BLaER1 treated with 17β-estradiol and CSF1 and Interleukin-3, amounts not matched to agents 10 nM and 100 nM (cell line): Measurements from ENCODE around the gene COPB1.

Experiments
- H3K27ac ChIP-seq, 11 experiments: shearing (Covaris generic); formaldehyde crosslinking; 2 replicates each; pipeline ENCODE4 v1.8.1; 2022
- H3K27me3 ChIP-seq, 11 experiments: shearing (Covaris generic); formaldehyde crosslinking; 2 replicates each; pipeline ENCODE4 v1.8.1; 2022
- H3K36me3 ChIP-seq, 11 experiments: shearing (Covaris generic); formaldehyde crosslinking; 2 replicates each; pipeline ENCODE4 v1.8.1; 2022
- H3K4me1 ChIP-seq, 10 experiments: shearing (Covaris generic); formaldehyde crosslinking; 2 replicates each; pipeline ENCODE4 v1.8.1; 2022
- H3K4me2 ChIP-seq, 11 experiments: shearing (Covaris generic); formaldehyde crosslinking; 2 replicates each; pipeline ENCODE4 v1.8.1; 2022
- H3K4me3 ChIP-seq, 10 experiments: shearing (Covaris generic); formaldehyde crosslinking; 2 replicates each; pipeline ENCODE4 v1.8.1; 2022
- H3K9ac ChIP-seq, 11 experiments: shearing (Covaris generic); formaldehyde crosslinking; 2 replicates each; pipeline ENCODE4 v1.8.1; 2022
- H3K9me3 ChIP-seq, 11 experiments: shearing (Covaris generic); formaldehyde crosslinking; replicated peaks in 1 of 11; 2 replicates each; pipeline ENCODE4 v1.8.1; 2022
- H4K20me1 ChIP-seq, 11 experiments: shearing (Covaris generic); formaldehyde crosslinking; 2 replicates each; pipeline ENCODE4 v1.8.1; 2022
- Cebpa-rat ChIP-seq, 11 experiments: shearing (Covaris generic); IDR thresholded peaks; 2 replicates each; pipeline ENCODE4 v1.8.1; 2022

COPB1 gene

DNA sequence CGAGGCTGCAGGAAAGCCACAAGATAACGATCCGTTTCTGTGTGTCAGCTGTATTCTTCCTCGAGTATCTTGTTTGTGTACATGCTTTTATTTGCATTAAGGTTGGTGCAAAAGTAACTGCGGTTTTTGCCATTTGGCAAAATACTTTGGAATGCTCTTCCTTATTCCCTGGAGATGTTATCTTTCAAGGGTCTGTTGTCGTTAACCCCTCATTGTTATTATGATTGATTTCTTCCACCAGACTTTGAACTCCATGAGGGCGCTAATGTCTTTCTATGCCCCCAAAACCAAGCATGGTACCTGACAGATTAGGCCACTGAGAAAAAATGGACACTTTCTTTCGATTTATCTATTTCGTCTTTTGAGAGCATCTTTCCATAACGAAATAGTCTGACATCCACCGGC, 21.1 kb upstream of the COPB1 start:
- Histone ChIP-seq H3K9ac (peak overlapping the region; percentile 95 to 99 (median 97)), H3K27ac (peak overlapping the region; percentile 44 to 100 (median 98); a peak in 21 of 22 replicates), H3K4me2 (peak overlapping the region; percentile 65 to 85 (median 77)), H4K20me1 (peaks cover 0 to 26% (median 7%) of the 10 kb centered on the region in 11 experiments; a peak in 14 of 22 replicates), H3K4me1 (peaks cover 19 to 32% (median 24%) of the 10 kb centered on the region in 10 experiments), H3K9me3 (no peaks in the 10 kb centered on the region), H3K27me3 (no peaks in the 10 kb centered on the region), H3K4me3 (peak overlapping the region; percentile 72 to 91 (median 82)), H3K36me3 (peaks cover 25 to 33% (median 30%) of the 10 kb centered on the region in 11 experiments)
- no peak for TF ChIP-seq Cebpa-rat (IDR thresholded peaks at IDR 0.05)

GRCh38 chr11:14519917-14520746, 20.5 kb upstream of the COPB1 start, which contains the start of gene PSMA1:
PSMA1 (minus strand) TSS chr11:14520386; CDS start chr11:14520299, 87 bp downstream.
- TF ChIP-seq Cebpa-rat (IDR thresholded peaks at IDR 0.05) = peak in 10 of 11 experiments; percentile 41 to 94 (median 78); a peak in 16 of 22 replicates
- Histone ChIP-seq H3K9ac (peak within 1 kb of the TSS; percentile 95 to 99 (median 97)), H3K27ac (peak within 1 kb of the TSS; percentile 96 to 100 (median 98))

GRCh38 chr11:14519597-14519916, 19.9 kb upstream of the COPB1 start:
- peaks cover 0 to 38% (median 18%) of the 10 kb centered on the region in 11 experiments; a peak in 15 of 22 replicates for H4K20me1 ChIP-seq
- peak overlapping the region; percentile 77 to 99 (median 89) for H3K4me2 ChIP-seq
- H3K27me3 ChIP-seq = no peaks in the 10 kb centered on the region
- peak overlapping the region; percentile 95 to 99 (median 97) for H3K9ac ChIP-seq
- H3K4me3 ChIP-seq = peak overlapping the region; percentile 72 to 91 (median 82)
- peaks cover 37 to 45% (median 42%) of the 10 kb centered on the region in 11 experiments for H3K36me3 ChIP-seq
- peak overlapping the region; percentile 96 to 100 (median 98) for H3K27ac ChIP-seq
- no peaks in the 10 kb centered on the region for H3K9me3 ChIP-seq
- H3K4me1 ChIP-seq = peaks cover 19 to 32% (median 24%) of the 10 kb centered on the region in 10 experiments
- TF ChIP-seq Cebpa-rat (IDR thresholded peaks at IDR 0.05) = no peak

More at GRCh38 chr11:14519917-14520746, 20.5 kb upstream of the COPB1 start, which contains the start of gene PSMA1:
- no peaks in the 10 kb centered on the region for H3K9me3 ChIP-seq
- no peaks in the 10 kb centered on the region for H3K27me3 ChIP-seq
- H4K20me1 ChIP-seq = peaks cover 0 to 32% (median 13%) of the 10 kb centered on the region in 11 experiments; a peak in 15 of 22 replicates
- H3K4me3 ChIP-seq = peak within 1 kb of the TSS; percentile 72 to 91 (median 82)
- H3K4me1 ChIP-seq = peaks cover 19 to 32% (median 24%) of the 10 kb centered on the region in 10 experiments
- H3K4me2 ChIP-seq = peak within 1 kb of the TSS; percentile 77 to 99 (median 89)
- H3K36me3 ChIP-seq = peaks cover 31 to 39% (median 36%) of the 10 kb centered on the region in 11 experiments

DNA sequence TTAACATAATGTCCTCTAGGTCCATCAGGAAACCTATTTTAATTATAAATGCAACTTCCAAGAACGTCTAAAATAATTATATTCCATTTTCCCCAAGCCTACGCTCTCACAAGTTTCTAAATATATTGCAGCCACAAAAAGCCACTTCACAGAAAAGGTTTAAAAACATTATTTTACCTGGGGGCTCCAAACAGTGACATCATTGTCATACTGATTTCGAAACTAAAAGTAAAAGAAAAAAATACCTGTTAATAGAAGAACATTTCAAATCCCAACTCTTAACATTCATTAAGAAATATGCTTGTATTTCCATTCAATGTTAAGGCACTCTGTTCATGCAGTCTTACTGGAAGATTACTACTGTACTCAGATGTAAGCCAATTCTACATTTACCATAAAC, 19.2 kb upstream of the COPB1 start:
- H3K4me3 ChIP-seq = peak overlapping the region; percentile 72 to 91 (median 82)
- peaks cover 0 to 43% (median 20%) of the 10 kb centered on the region in 11 experiments; a peak in 15 of 22 replicates for H4K20me1 ChIP-seq
- H3K27me3 ChIP-seq = no peaks in the 10 kb centered on the region
- H3K36me3 ChIP-seq = peaks cover 44 to 52% (median 50%) of the 10 kb centered on the region in 11 experiments
- peak overlapping the region; percentile 95 to 99 (median 97) for H3K9ac ChIP-seq
- H3K4me1 ChIP-seq = peaks cover 19 to 32% (median 24%) of the 10 kb centered on the region in 10 experiments
- TF ChIP-seq Cebpa-rat (IDR thresholded peaks at IDR 0.05) = no peak
- H3K9me3 ChIP-seq = no peaks in the 10 kb centered on the region
- peak overlapping the region; percentile 77 to 99 (median 89) for H3K4me2 ChIP-seq
- H3K27ac ChIP-seq = peak overlapping the region; percentile 96 to 100 (median 98)

GRCh38 chr11:14513800-14514199, 14.2 kb upstream of the COPB1 start:
- Histone ChIP-seq H3K36me3 (peaks cover 94 to 100% (median 100%) of the 10 kb centered on the region in 11 experiments), H3K9ac (no peak overlapping the region), H3K4me2 (no peak overlapping the region), H4K20me1 (peaks cover 0 to 82% (median 49%) of the 10 kb centered on the region in 11 experiments; a peak in 20 of 22 replicates), H3K27me3 (no peaks in the 10 kb centered on the region), H3K27ac (no peak overlapping the region), H3K9me3 (no peaks in the 10 kb centered on the region), H3K4me1 (peaks cover 6 to 17% (median 11%) of the 10 kb centered on the region in 10 experiments; a peak in 19 of 20 replicates), H3K4me3 (no peak overlapping the region)
- TF ChIP-seq Cebpa-rat (IDR thresholded peaks at IDR 0.05) = no peak

GRCh38 chr11:14506532-14506931, 6.9 kb upstream of the COPB1 start:
- Histone ChIP-seq H3K27me3 (no peaks in the 10 kb centered on the region), H3K36me3 (peaks cover 89 to 99% (median 97%) of the 10 kb centered on the region in 11 experiments)

GRCh38 chr11:14503023-14503422, 3.4 kb upstream of the COPB1 start:
- peaks cover under 1 to 34% (median 21%) of the 10 kb centered on the region in 11 experiments; a peak in 19 of 22 replicates for H4K20me1 ChIP-seq
- peaks cover 58 to 70% (median 66%) of the 10 kb centered on the region in 11 experiments for H3K36me3 ChIP-seq
- no peak overlapping the region for H3K27ac ChIP-seq

More at GRCh38 chr11:14506532-14506931, 6.9 kb upstream of the COPB1 start:
- TF ChIP-seq Cebpa-rat (IDR thresholded peaks at IDR 0.05) = no peak
- Histone ChIP-seq H4K20me1 (peaks cover 0 to 59% (median 34%) of the 10 kb centered on the region in 11 experiments; a peak in 19 of 22 replicates), H3K4me1 (no peaks in the 10 kb centered on the region), H3K9ac (no peak overlapping the region), H3K9me3 (no peaks in the 10 kb centered on the region), H3K27ac (no peak overlapping the region), H3K4me2 (no peak overlapping the region), H3K4me3 (no peak overlapping the region)

DNA sequence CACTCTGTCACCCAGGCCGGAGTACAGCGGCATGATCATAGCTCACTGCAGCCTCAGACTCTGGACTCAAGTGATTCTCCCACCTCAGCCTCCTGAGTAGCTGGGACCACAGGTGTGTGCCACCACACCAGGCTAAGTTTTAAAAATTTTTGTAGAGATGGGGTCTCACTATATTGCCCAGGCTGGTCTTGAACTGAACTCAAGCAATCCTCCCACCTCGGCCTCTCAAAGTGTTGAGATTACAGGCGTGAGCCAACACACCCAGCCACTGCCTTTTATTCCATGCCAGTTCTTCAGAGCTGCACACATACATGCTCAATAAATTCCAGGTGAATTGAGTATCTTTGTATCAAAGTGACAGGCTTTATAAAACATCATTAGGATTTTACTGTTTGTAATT, 2.4 kb upstream of the COPB1 start:
- Histone ChIP-seq H3K4me2 (no peak overlapping the region), H3K4me3 (no peak overlapping the region), H4K20me1 (peaks cover 4 to 37% (median 20%) of the 10 kb centered on the region in 11 experiments; a peak in 19 of 22 replicates), H3K9ac (peak overlapping the region in 1 of 11 experiments; percentile 48; a peak in 1 of 22 replicates), H3K27me3 (no peaks in the 10 kb centered on the region), H3K27ac (no peak overlapping the region), H3K4me1 (peaks cover 0 to 25% (median 19%) of the 10 kb centered on the region in 10 experiments; a peak in 16 of 20 replicates), H3K9me3 (0 out of 22 replicates have a peak, but pooled peaks cover 0 to 3% (median 0%) of the 10 kb centered on the region in 11 experiments), H3K36me3 (peaks cover 58 to 70% (median 66%) of the 10 kb centered on the region in 11 experiments)
- TF ChIP-seq Cebpa-rat (IDR thresholded peaks at IDR 0.05) = no peak

More at GRCh38 chr11:14503023-14503422, 3.4 kb upstream of the COPB1 start:
- Histone ChIP-seq H3K27me3 (no peaks in the 10 kb centered on the region), H3K4me3 (no peak overlapping the region), H3K9ac (no peak overlapping the region), H3K9me3 (no peaks in the 10 kb centered on the region), H3K4me1 (peaks cover 0 to 21% (median 14%) of the 10 kb centered on the region in 10 experiments; a peak in 16 of 20 replicates), H3K4me2 (no peak overlapping the region)
- TF ChIP-seq Cebpa-rat (IDR thresholded peaks at IDR 0.05) = no peak
